ENCODE results near the gene CEP128. TPM values are rescaled to one million over a fixed set of nuclear protein-coding genes. Genes with fewer than 3 reads are reported as not detected.

CEP128 gene
- total RNA-seq, 1 donor: 8.2 TPM

DNA sequence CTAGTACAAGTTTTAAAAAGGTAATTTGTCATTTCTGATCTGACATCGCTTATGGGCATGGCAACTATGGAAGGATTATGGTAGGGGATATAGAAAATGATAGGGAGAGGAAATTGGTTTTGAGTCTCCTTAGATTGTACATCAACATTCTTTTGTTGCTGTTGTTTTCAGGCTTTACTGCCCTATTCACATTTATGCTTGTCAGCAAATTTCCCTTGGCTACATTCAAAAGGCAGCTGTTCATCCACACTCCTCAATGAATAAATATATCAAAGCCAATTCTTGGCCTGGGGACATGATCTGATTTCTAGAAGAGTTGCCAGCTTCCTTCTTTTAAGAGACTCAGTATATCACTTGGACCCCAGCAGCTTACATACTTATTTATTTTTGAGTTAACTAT, 283.4 kb downstream of the CEP128 start:
- no peak overlapping the region for H3K4me3 ChIP-seq (ENCODE audit: low read depth, low read length)
- TF ChIP-seq, protein P1, sequence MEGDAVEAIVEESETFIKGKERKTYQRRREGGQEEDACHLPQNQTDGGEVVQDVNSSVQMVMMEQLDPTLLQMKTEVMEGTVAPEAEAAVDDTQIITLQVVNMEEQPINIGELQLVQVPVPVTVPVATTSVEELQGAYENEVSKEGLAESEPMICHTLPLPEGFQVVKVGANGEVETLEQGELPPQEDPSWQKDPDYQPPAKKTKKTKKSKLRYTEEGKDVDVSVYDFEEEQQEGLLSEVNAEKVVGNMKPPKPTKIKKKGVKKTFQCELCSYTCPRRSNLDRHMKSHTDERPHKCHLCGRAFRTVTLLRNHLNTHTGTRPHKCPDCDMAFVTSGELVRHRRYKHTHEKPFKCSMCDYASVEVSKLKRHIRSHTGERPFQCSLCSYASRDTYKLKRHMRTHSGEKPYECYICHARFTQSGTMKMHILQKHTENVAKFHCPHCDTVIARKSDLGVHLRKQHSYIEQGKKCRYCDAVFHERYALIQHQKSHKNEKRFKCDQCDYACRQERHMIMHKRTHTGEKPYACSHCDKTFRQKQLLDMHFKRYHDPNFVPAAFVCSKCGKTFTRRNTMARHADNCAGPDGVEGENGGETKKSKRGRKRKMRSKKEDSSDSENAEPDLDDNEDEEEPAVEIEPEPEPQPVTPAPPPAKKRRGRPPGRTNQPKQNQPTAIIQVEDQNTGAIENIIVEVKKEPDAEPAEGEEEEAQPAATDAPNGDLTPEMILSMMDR (IDR thresholded peaks at IDR 0.05; ENCODE audit: insufficient read depth, low read depth, low read length): no peak
- no peak for DNase-seq (ENCODE audit: low read depth)

GRCh38 chr14:80653956-80654355, 287.6 kb downstream of the CEP128 start:
- TF ChIP-seq, protein P1 (IDR thresholded peaks at IDR 0.05; ENCODE audit: insufficient read depth, low read depth, low read length): no peak
- DNase-seq (ENCODE audit: low read depth): no peak
- no peak overlapping the region for H3K4me3 ChIP-seq (ENCODE audit: low read depth, low read length)

- DNase-seq (ENCODE audit: low read depth): no peak
- TF ChIP-seq, protein P1 (IDR thresholded peaks at IDR 0.05; ENCODE audit: insufficient read depth, low read depth, low read length): no peak
- H3K4me3 ChIP-seq (ENCODE audit: low read depth, low read length): no peak overlapping the region
Measured at GRCh38 chr14:80645667-80646413, 295.7 kb downstream of the CEP128 start.

- no peak overlapping the region for H3K4me3 ChIP-seq (ENCODE audit: low read depth, low read length)
- TF ChIP-seq, protein P1 (IDR thresholded peaks at IDR 0.05; ENCODE audit: insufficient read depth, low read depth, low read length): no peak
- DNase-seq (ENCODE audit: low read depth): no peak
Measured at GRCh38 chr14:80644826-80645225, 296.7 kb downstream of the CEP128 start.

- DNase-seq (ENCODE audit: low read depth): peak; percentile 72
- no peak overlapping the region for H3K4me3 ChIP-seq (ENCODE audit: low read depth, low read length)
Measured at GRCh38 chr14:80638620-80639515, 302.7 kb downstream of the CEP128 start.

GRCh38 chr14:80637756-80638619, 303.6 kb downstream of the CEP128 start:
- H3K4me3 ChIP-seq (ENCODE audit: low read depth, low read length): no peak overlapping the region
- DNase-seq (ENCODE audit: low read depth): no peak
- TF ChIP-seq, protein P1 (IDR thresholded peaks at IDR 0.05; ENCODE audit: insufficient read depth, low read depth, low read length): no peak

More at GRCh38 chr14:80638620-80639515, 302.7 kb downstream of the CEP128 start:
- TF ChIP-seq, protein P1 (IDR thresholded peaks at IDR 0.05; ENCODE audit: insufficient read depth, low read depth, low read length): no peak

Data from fibroblast of villous mesenchyme (primary cell).